Natural killer cell treated with Interleukin-12 subunit alpha and Interleukin-12 subunit beta and Interleukin-15 and Interleukin-18, amount 100 ng/mL, for 72 hours (primary cell): ENCODE results near the gene NXN. TPM values are rescaled to one million over a fixed set of nuclear protein-coding genes. Genes with fewer than 3 reads are reported as not detected.
"Not testable (repeated sequence)": the region's sequence is repeated elsewhere in the genome, so short reads cannot be mapped to it uniquely, and the experiment has no call there.

Experiments
- ATAC-seq, 2 donors: fragments of 150-1000 bp; cut with Tn5 transposase in 1 of 2; sonication (Bioruptor Pico), chemical (Tn5 transposase) in 1 of 2; 2 replicates each; pipeline ENCODE4 v1.10.0; 2021
- DNase-seq: peaks from one replicate; pipeline ENCODE4 v3.0.0; 2022; ENCODE audit warnings: low spot score
- H3K27ac Mint-ChIP-seq, 2 donors: 1 replicate in 1 of 2; 2 replicates in 1 of 2; pipeline ENCODE4 v1.8.0; 2022; ENCODE audit warnings: mixed read lengths in 2 of 2, mild to moderate bottlenecking in 1 of 2, moderate library complexity in 1 of 2
- H3K27me3 Mint-ChIP-seq, 2 donors: 1 replicate in 1 of 2; 2 replicates in 1 of 2; pipeline ENCODE4 v1.8.0; 2022; ENCODE audit warnings: mixed read lengths in 2 of 2
- H3K36me3 Mint-ChIP-seq: one replicate; pipeline ENCODE4 v1.8.0; 2022; ENCODE audit warnings: mixed read lengths
- H3K4me1 Mint-ChIP-seq, 2 donors: 1 replicate in 1 of 2; 2 replicates in 1 of 2; pipeline ENCODE4 v1.8.0; 2022; ENCODE audit warnings: low read depth in 2 of 2, mixed read lengths in 2 of 2, mild to moderate bottlenecking in 1 of 2
- H3K4me3 Mint-ChIP-seq: one replicate; pipeline ENCODE4 v1.8.0; 2022; ENCODE audit warnings: mixed read lengths
- H3K9me3 Mint-ChIP-seq: 2 replicates; pipeline ENCODE4 v1.8.0; 2022; ENCODE audit warnings: mixed read lengths
- total RNA-seq, 2 donors: library from RNA; stranded (reverse); gene quantifications; one replicate each; pipeline ENCODE4 v1.2.3, GENCODE V29; 2022

Gene NXN
- total RNA-seq, 2 donors from 2014 or later = 0.61 to 0.69 TPM

GRCh38 chr17:850086-850850 lies 129.3 kb downstream of the NXN start:
- Mint-ChIP-seq H3K9me3 (no peaks in the 10 kb centered on the region), H3K4me1 (peaks cover 4 to 8% of the 10 kb centered on the region in 2 donors), H3K4me3 (no peak overlapping the region), H3K27me3 (peaks cover 20 to 26% of the 10 kb centered on the region in 2 donors), H3K36me3 (no peaks in the 10 kb centered on the region), H3K27ac (no peak overlapping the region)
- DNase-seq (no peak), ATAC-seq (no peak)

GRCh38 chr17:848402-848801 lies 131.2 kb downstream of the NXN start:
- no peak overlapping the region for H3K27ac Mint-ChIP-seq
- peaks cover 4 to 8% of the 10 kb centered on the region in 2 donors for H3K4me1 Mint-ChIP-seq
- H3K36me3 Mint-ChIP-seq = no peaks in the 10 kb centered on the region
- no peak overlapping the region for H3K4me3 Mint-ChIP-seq
- H3K9me3 Mint-ChIP-seq = no peaks in the 10 kb centered on the region
- H3K27me3 Mint-ChIP-seq = peaks cover 25 to 29% of the 10 kb centered on the region in 2 donors
- ATAC-seq (no peak), DNase-seq (no peak)

GRCh38 chr17:846901-847843 lies 132.4 kb downstream of the NXN start:
- Mint-ChIP-seq H3K9me3 (no peaks in the 10 kb centered on the region), H3K36me3 (no peaks in the 10 kb centered on the region), H3K4me3 (no peak overlapping the region), H3K4me1 (peaks cover 4 to 8% of the 10 kb centered on the region in 2 donors), H3K27me3 (peaks cover 25 to 28% of the 10 kb centered on the region in 2 donors), H3K27ac (no peak overlapping the region)
- ATAC-seq (no peak), DNase-seq (no peak)

GRCh38 chr17:841313-841712 lies 138.3 kb downstream of the NXN start:
- no peak for DNase-seq
- H3K27ac Mint-ChIP-seq = no peak overlapping the region
- H3K27me3 Mint-ChIP-seq = peaks cover 7 to 10% of the 10 kb centered on the region in 2 donors

GRCh38 chr17:838486-838885 lies 141.1 kb downstream of the NXN start:
- no peak for DNase-seq
- no peak for ATAC-seq
- H3K27ac Mint-ChIP-seq = no peak overlapping the region
- H3K4me1 Mint-ChIP-seq = no peaks in the 10 kb centered on the region
- H3K9me3 Mint-ChIP-seq = no peaks in the 10 kb centered on the region
- H3K27me3 Mint-ChIP-seq = no peaks in the 10 kb centered on the region
- no peak overlapping the region for H3K4me3 Mint-ChIP-seq
- no peaks in the 10 kb centered on the region for H3K36me3 Mint-ChIP-seq

More at GRCh38 chr17:841313-841712, 138.3 kb downstream of the NXN start:
- Mint-ChIP-seq H3K9me3 (no peaks in the 10 kb centered on the region), H3K4me3 (no peak overlapping the region), H3K36me3 (no peaks in the 10 kb centered on the region), H3K4me1 (no peaks in the 10 kb centered on the region)
- ATAC-seq = no peak

GRCh38 chr17:836151-836550 lies 143.4 kb downstream of the NXN start:
- Mint-ChIP-seq H3K27ac (no peak overlapping the region), H3K4me1 (no peaks in the 10 kb centered on the region), H3K4me3 (no peak overlapping the region), H3K9me3 (no peaks in the 10 kb centered on the region), H3K36me3 (no peaks in the 10 kb centered on the region), H3K27me3 (no peaks in the 10 kb centered on the region)
- ATAC-seq (no peak), DNase-seq (no peak)

GRCh38 chr17:835721-836120 lies 143.9 kb downstream of the NXN start:
- ATAC-seq, H3K36me3 Mint-ChIP-seq, H3K27ac Mint-ChIP-seq, H3K9me3 Mint-ChIP-seq, H3K4me3 Mint-ChIP-seq, DNase-seq, H3K4me1 Mint-ChIP-seq, H3K27me3 Mint-ChIP-seq: not testable (repeated sequence)

- ATAC-seq (no peak), DNase-seq (no peak)
- Mint-ChIP-seq H3K9me3 (no peaks in the 10 kb centered on the region), H3K36me3 (no peaks in the 10 kb centered on the region), H3K27me3 (peaks cover 0 to 1% of the 10 kb centered on the region in 2 donors), H3K4me3 (no peak overlapping the region), H3K27ac (no peak overlapping the region), H3K4me1 (no peaks in the 10 kb centered on the region)
Observed at GRCh38 chr17:835263-835662, 144.3 kb downstream of the NXN start.

- Mint-ChIP-seq H3K27ac (no peak overlapping the region), H3K36me3 (no peaks in the 10 kb centered on the region), H3K9me3 (no peaks in the 10 kb centered on the region), H3K27me3 (peaks cover 0 to 7% of the 10 kb centered on the region in 2 donors), H3K4me3 (no peak overlapping the region), H3K4me1 (no peaks in the 10 kb centered on the region)
- DNase-seq (no peak), ATAC-seq (no peak)
Observed at GRCh38 chr17:834136-834535, 145.4 kb downstream of the NXN start.

- H3K27me3 Mint-ChIP-seq = peaks cover 0 to 7% of the 10 kb centered on the region in 2 donors
- H3K36me3 Mint-ChIP-seq = no peaks in the 10 kb centered on the region
- DNase-seq (no peak), ATAC-seq (no peak)
- no peak overlapping the region for H3K27ac Mint-ChIP-seq
- no peak overlapping the region for H3K4me3 Mint-ChIP-seq
- no peaks in the 10 kb centered on the region for H3K9me3 Mint-ChIP-seq
- H3K4me1 Mint-ChIP-seq = no peaks in the 10 kb centered on the region
Observed at GRCh38 chr17:830950-831349, 148.6 kb downstream of the NXN start.

- H3K36me3 Mint-ChIP-seq = no peaks in the 10 kb centered on the region
- no peak for ATAC-seq
- H3K9me3 Mint-ChIP-seq = no peaks in the 10 kb centered on the region
- no peak overlapping the region for H3K4me3 Mint-ChIP-seq
- peaks cover 0 to 7% of the 10 kb centered on the region in 2 donors for H3K27me3 Mint-ChIP-seq
- DNase-seq = no peak
- H3K27ac Mint-ChIP-seq = no peak overlapping the region
- H3K4me1 Mint-ChIP-seq = no peaks in the 10 kb centered on the region
Observed at GRCh38 chr17:830381-830780, 149.2 kb downstream of the NXN start.

- not testable (repeated sequence) for H3K9me3 Mint-ChIP-seq, H3K4me1 Mint-ChIP-seq, DNase-seq, H3K4me3 Mint-ChIP-seq, H3K27ac Mint-ChIP-seq, H3K36me3 Mint-ChIP-seq, H3K27me3 Mint-ChIP-seq, ATAC-seq
Observed at GRCh38 chr17:829614-830013, 150.0 kb downstream of the NXN start.

GRCh38 chr17:828761-829160 lies 150.8 kb downstream of the NXN start:
- Mint-ChIP-seq H3K4me3 (no peak overlapping the region), H3K27me3 (peaks cover 0 to 7% of the 10 kb centered on the region in 2 donors), H3K9me3 (no peaks in the 10 kb centered on the region), H3K27ac (no peak overlapping the region), H3K4me1 (no peaks in the 10 kb centered on the region), H3K36me3 (no peaks in the 10 kb centered on the region)
- DNase-seq (no peak), ATAC-seq (no peak)

- Mint-ChIP-seq H3K9me3 (no peaks in the 10 kb centered on the region), H3K27me3 (peaks cover 0 to 7% of the 10 kb centered on the region in 2 donors), H3K36me3 (no peaks in the 10 kb centered on the region), H3K27ac (no peak overlapping the region), H3K4me1 (no peaks in the 10 kb centered on the region), H3K4me3 (no peak overlapping the region)
- ATAC-seq (no peak), DNase-seq (no peak)
Observed at GRCh38 chr17:826778-827177, 152.8 kb downstream of the NXN start.
